Stomach (tissue), 9 donors: Measurements from ENCODE around the gene RNH1. TPM values are rescaled to one million over a fixed set of nuclear protein-coding genes. Genes with fewer than 3 reads are reported as not detected.

Source experiments
- DNase-seq, 2 donors: peaks; one replicate each; pipeline versions ENCODE4 v3.0.0 to v3.0.0-alpha.2; 2013 to 2019
- H3K27ac ChIP-seq, 5 donors: fragments of 200-600 bp in 4 of 5; sonication (generic) in 4 of 5; one replicate each; pipeline ENCODE4 v1.5.1; 2013 to 2019; ENCODE audit warnings: mild to moderate bottlenecking in 1 of 5, moderate library complexity in 1 of 5
- H3K27me3 ChIP-seq, 3 donors: fragments of 200-600 bp; sonication (generic); one replicate each; pipeline ENCODE4 v1.5.1; 2017 to 2019; ENCODE audit warnings: mixed run types in 1 of 3
- H3K36me3 ChIP-seq, 4 donors: fragments of 200-600 bp; sonication (generic); 1 replicate in 3 of 4; 2 replicates in 1 of 4; pipeline ENCODE4 v1.5.1; 2016 to 2019
- H3K4me1 ChIP-seq, 4 donors: fragments of 200-600 bp; sonication (generic); one replicate each; pipeline ENCODE4 v1.5.1; 2016 to 2019
- H3K4me3 ChIP-seq, 4 donors: fragments of 200-600 bp; sonication (generic) in 3 of 4; one replicate each; pipeline ENCODE4 v1.5.1; 2016 to 2019; ENCODE audit warnings: mild to moderate bottlenecking in 1 of 4
- H3K9me3 ChIP-seq, 4 donors: fragments of 200-600 bp; sonication (generic); one replicate each; pipeline ENCODE4 v1.5.1; 2016 to 2019
- EP300 ChIP-seq: sonication (generic); formaldehyde crosslinking; IDR thresholded peaks from one replicate; pipeline ENCODE4 v1.6.1; 2017; ENCODE audit warnings: antibody characterized with exemption
- POLR2A ChIP-seq, 4 donors: fragments of 450-650 bp; IDR thresholded peaks; one replicate each; pipeline ENCODE4 v1.6.1; 2016; ENCODE audit warnings: antibody characterized with exemption in 4 of 4, control low read depth in 2 of 4, mild to moderate bottlenecking in 1 of 4, moderate library complexity in 1 of 4
- POLR2AphosphoS5 ChIP-seq, 3 donors: sonication (generic); formaldehyde crosslinking; IDR thresholded peaks; one replicate each; pipeline ENCODE4 v1.6.1; 2016; ENCODE audit warnings: antibody characterized with exemption in 3 of 3
- WGBS, 5 donors: extraction: QIAGEN DNeasy Blood & Tissue Kit in 3 of 5; methylation state at CpG; one replicate each; pipeline versions ENCODE4 v1.1.5 to v1.1.7; 2013 to 2018; 5-methylcytosine and 5-hydroxymethylcytosine counted together
- intact Hi-C: fragments of 100-400 bp; cut with DNase I; formaldehyde crosslinking; loops from one replicate; pipeline ENCODE4 v1.15.1; 2023; ENCODE audit warnings: low total_unique reads
- polyA plus RNA-seq, 3 donors: library from polyadenylated mRNA; stranded (reverse); fragments of 200-250 nt; gene quantifications; one replicate each; pipeline ENCODE4 v1.2.3, GENCODE V29; 2013
- total RNA-seq, 5 donors: library from RNA; depleted of rRNA; stranded (reverse); fragments of >200 nt; gene quantifications; one replicate each; pipeline versions ENCODE4 v1.1.0 to v1.2.3, GENCODE V29; 2014 to 2016
- TF ChIP-seq, protein P1 (sequence below), 7 experiments: fragments of 450-650 bp in 4 of 7; fragments of 200-600 bp in 3 of 7; sonication (generic) in 3 of 7; IDR thresholded peaks; one replicate each; pipeline ENCODE4 v1.5.1; 2016 to 2019; ENCODE audit warnings: antibody characterized with exemption in 7 of 7, control low read depth in 2 of 7, mild to moderate bottlenecking in 1 of 7
- donor health status: healthy with polysubstance abuse.
- donor health status: Bipolar disorder and iron deficiency.
- donor health status: healthy.

Gene RNH1
- total and polyA plus RNA-seq, 8 donors: 61.3 to 260 (median 134) TPM

DNA sequence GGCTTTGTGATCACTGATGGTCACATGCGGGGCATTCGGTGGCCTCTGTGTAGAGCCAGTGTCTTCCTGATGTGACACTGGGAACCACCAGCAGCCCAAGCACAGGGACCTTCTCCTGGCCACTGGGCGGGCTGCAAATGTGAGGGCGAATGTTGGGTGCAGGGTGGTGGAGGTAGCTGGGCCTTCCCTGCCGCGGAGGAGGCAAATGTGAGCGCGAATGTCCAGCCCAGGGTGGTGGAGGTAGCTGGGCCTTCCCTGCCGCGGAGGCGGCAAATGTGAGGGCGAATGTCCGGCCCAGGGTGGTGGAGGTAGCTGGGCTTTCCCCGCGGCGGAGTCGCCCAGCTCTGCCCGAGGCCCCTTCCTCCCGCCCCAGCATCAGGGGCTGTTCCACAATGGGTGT, 33.6 kb downstream of the RNH1 start:
- intact Hi-C loops: no loop called here
- no peak for DNase-seq

DNA sequence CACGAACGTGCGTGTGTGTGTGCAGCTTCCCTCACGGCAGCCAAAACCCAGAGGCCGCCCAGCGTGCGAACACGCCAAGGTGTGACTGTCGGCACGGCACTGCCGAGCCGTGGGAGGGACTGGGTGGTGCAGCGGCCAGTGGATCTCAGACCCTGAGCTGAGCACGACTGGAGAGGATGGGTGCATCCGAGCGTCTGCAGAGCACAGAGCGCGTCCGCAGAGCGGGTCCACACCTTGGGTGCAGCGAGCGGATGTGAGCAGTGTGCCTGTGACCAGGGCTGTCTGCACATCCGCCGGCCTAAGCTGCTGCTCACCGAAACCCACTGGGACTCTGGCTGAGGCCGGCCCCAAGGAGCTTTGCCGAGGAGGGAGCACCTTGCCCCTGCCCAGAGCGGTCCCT, 34.2 kb downstream of the RNH1 start:
- 95 to 96% (median 96%) methylated on average over 28 of the region's 28 CpGs for WGBS, 5 donors

More for the DNA sequence above, 33.6 kb downstream of the RNH1 start:
- no peak overlapping the region for H3K4me3 ChIP-seq
- no peaks in the 10 kb centered on the region for H3K27me3 ChIP-seq
- TF ChIP-seq, protein P1, sequence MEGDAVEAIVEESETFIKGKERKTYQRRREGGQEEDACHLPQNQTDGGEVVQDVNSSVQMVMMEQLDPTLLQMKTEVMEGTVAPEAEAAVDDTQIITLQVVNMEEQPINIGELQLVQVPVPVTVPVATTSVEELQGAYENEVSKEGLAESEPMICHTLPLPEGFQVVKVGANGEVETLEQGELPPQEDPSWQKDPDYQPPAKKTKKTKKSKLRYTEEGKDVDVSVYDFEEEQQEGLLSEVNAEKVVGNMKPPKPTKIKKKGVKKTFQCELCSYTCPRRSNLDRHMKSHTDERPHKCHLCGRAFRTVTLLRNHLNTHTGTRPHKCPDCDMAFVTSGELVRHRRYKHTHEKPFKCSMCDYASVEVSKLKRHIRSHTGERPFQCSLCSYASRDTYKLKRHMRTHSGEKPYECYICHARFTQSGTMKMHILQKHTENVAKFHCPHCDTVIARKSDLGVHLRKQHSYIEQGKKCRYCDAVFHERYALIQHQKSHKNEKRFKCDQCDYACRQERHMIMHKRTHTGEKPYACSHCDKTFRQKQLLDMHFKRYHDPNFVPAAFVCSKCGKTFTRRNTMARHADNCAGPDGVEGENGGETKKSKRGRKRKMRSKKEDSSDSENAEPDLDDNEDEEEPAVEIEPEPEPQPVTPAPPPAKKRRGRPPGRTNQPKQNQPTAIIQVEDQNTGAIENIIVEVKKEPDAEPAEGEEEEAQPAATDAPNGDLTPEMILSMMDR (IDR thresholded peaks at IDR 0.05): no peak
- TF ChIP-seq POLR2A (IDR thresholded peaks at IDR 0.05) (no peak), POLR2AphosphoS5 (IDR thresholded peaks at IDR 0.05) (no peak), EP300 (no peak)
- H3K4me1 ChIP-seq: peaks cover 13 to 22% (median 16%) of the 10 kb centered on the region in 4 donors
- whole genome bisulfite sequencing, 5 donors: 95 to 100% (median 96%) methylated on average over 12 to 19 of the region's 19 CpGs
- H3K9me3 ChIP-seq: no peaks in the 10 kb centered on the region
- no peak overlapping the region for H3K27ac ChIP-seq
- H3K36me3 ChIP-seq: no peaks in the 10 kb centered on the region

DNA sequence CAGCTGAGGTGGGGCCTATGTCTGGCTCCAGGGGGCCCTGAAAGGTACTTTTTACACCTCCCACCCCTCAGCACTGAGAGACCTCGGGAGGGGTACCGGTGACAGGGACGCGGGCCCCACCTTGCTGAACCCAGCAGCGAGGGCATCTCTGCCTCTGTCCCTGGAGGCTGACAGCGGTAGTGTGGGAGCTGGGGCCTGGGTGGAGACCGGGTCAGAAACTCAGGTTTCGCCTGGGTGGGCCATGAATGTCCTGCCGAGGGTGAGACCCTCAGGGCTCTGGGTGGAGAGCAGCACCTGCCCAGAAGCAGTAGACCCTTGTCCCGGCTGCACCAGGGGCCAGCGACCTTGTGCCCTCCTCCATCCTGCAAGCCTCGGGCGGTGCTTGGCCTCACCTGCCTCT, 34.8 kb downstream of the RNH1 start:
- Histone ChIP-seq H3K36me3 (no peaks in the 10 kb centered on the region), H3K27me3 (no peaks in the 10 kb centered on the region), H3K4me1 (peaks cover 13 to 24% (median 16%) of the 10 kb centered on the region in 4 donors), H3K9me3 (no peaks in the 10 kb centered on the region), H3K27ac (no peak overlapping the region), H3K4me3 (no peak overlapping the region)
- WGBS, 5 donors: 90 to 96% (median 90%) methylated on average over 10 to 13 of the region's 13 CpGs
- no peak for DNase-seq
- intact Hi-C loops: no loop called here
- TF ChIP-seq EP300 (no peak), POLR2AphosphoS5 (IDR thresholded peaks at IDR 0.05) (no peak), POLR2A (IDR thresholded peaks at IDR 0.05) (no peak)
- TF ChIP-seq, protein P1 (IDR thresholded peaks at IDR 0.05): no peak

More for the DNA sequence above, 34.2 kb downstream of the RNH1 start:
- TF ChIP-seq EP300 (no peak), POLR2A (IDR thresholded peaks at IDR 0.05) (no peak), POLR2AphosphoS5 (IDR thresholded peaks at IDR 0.05) (no peak)
- TF ChIP-seq, protein P1 (IDR thresholded peaks at IDR 0.05): no peak
- intact Hi-C loops: no loop called here
- Histone ChIP-seq H3K4me1 (peaks cover 13 to 24% (median 16%) of the 10 kb centered on the region in 4 donors), H3K27me3 (no peaks in the 10 kb centered on the region), H3K9me3 (no peaks in the 10 kb centered on the region), H3K4me3 (no peak overlapping the region), H3K36me3 (no peaks in the 10 kb centered on the region), H3K27ac (no peak overlapping the region)
- DNase-seq: no peak

DNA sequence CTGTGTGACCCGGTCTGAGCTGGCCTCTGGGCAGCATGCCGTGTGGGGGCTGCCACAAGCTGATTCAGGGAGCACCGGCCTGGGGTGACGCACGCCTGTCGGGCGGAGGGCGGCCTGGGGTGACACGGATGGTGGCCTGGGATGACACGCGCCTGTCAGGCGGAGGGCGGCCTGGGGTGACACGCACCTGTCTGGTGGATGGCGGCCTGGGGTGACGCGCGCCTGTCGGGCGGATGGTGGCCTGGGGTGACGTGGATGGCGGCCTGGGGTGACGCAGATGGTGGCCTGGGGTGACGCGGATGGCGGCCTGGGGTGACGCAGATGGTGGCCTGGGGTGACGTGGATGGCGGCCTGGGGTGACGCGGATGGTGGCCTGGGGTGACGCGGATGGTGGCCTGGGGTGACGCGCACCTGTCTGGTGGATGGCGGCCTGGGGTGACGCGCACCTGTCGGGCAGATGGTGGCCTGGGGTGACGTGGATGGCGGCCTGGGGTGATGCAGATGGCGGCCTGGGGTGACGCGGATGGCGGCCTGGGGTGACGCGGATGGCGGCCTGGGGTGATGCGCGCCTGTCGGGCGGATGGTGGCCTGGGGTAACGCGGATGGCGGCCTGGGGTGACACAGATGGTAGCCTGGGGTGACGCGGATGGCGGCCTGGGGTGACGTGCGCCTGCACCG, 35.4 kb downstream of the RNH1 start:
- Histone ChIP-seq H3K4me1 (peaks cover 13 to 24% (median 16%) of the 10 kb centered on the region in 4 donors), H3K27ac (no peak overlapping the region), H3K27me3 (no peaks in the 10 kb centered on the region), H3K36me3 (no peaks in the 10 kb centered on the region), H3K9me3 (no peaks in the 10 kb centered on the region), H3K4me3 (no peak overlapping the region)
- DNase-seq: no peak
- 94 to 99% (median 97%) methylated on average over 41 to 61 of the region's 61 CpGs for whole genome bisulfite sequencing, 5 donors
- intact Hi-C loops: no loop called here
- TF ChIP-seq POLR2A (IDR thresholded peaks at IDR 0.05): no peak
- TF ChIP-seq, protein P1 (IDR thresholded peaks at IDR 0.05): no peak
- TF ChIP-seq POLR2AphosphoS5 (IDR thresholded peaks at IDR 0.05): no peak
- no peak for TF ChIP-seq EP300
